ENCODE results near the gene GUCA2A.
"Not testable (repeated sequence)": the region's sequence is repeated elsewhere in the genome, so short reads cannot be mapped to it uniquely, and the experiment has no call there.

The GUCA2A gene, protein sequence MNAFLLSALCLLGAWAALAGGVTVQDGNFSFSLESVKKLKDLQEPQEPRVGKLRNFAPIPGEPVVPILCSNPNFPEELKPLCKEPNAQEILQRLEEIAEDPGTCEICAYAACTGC

DNA sequence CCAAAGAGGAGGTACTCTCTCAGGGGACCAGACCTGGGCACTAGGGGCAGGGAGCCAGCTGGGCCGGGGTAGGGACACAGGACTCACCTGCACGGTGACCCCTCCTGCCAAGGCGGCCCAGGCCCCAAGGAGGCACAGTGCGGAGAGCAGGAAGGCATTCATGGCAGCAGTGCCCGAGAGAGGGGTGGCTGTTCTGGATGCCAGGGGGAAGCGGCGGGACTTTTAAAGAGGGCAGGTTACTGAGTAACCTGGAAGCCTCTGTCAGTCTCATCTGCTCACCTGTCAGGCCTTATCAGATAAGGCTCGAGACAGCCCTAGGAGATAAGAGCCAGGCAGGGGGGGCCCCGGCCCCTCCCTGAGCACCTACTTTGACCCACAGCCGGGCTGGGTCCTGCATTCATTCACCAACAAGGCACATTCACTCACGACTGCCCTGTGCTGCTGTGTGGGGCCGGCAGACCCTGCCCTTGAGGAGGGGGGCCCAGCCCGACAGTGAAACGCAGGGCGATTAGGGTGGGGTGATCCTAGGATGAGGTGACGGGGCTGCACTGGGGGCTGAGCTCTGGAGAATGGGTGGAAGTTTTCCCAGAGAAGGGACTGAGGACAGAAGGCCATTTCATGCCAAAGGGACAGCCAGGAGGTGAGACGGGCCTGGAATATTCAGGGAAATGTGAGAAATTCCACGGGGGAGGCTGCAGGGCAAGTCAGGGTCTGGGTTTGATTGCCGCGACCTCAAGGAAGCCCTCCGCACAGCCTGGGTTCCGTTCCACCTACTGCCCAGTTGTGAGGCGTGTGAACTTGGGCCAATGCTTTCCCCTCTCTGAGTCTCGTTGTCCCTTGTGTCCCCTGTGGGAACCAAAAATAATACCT is at the start of gene GUCA2A:
TSS of gene GUCA2A (minus strand) at position 195 of the 870 bp plus-strand sequence. CDS start at position 162, 33 bp downstream.
- DNase-seq (ENCODE audit: low spot score), result no peak

DNA sequence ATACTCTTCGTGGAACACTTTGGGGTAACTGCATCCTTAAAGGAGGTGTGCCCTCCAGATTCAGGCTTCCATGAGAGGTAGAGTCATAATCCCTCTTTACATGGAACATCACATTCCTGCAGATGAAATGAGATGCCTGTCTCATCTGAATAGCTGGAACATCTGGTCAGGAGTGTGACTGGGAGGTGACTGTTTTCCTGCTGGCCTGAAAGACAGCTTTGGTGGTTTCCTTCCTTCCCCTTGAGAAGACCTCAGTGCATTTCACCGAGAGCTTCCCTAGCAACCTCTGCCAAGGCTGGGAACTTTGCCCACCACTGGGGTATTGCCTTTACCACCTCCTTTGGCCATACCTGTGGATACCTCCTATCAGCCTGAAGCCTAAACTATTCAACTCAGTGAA is 46.7 kb upstream of the GUCA2A start:
- no peak for DNase-seq (ENCODE audit: low spot score)

GRCh38 chr1:42210421-42211133 is 46.0 kb upstream of the GUCA2A start:
- DNase-seq (ENCODE audit: low spot score), result no peak

DNA sequence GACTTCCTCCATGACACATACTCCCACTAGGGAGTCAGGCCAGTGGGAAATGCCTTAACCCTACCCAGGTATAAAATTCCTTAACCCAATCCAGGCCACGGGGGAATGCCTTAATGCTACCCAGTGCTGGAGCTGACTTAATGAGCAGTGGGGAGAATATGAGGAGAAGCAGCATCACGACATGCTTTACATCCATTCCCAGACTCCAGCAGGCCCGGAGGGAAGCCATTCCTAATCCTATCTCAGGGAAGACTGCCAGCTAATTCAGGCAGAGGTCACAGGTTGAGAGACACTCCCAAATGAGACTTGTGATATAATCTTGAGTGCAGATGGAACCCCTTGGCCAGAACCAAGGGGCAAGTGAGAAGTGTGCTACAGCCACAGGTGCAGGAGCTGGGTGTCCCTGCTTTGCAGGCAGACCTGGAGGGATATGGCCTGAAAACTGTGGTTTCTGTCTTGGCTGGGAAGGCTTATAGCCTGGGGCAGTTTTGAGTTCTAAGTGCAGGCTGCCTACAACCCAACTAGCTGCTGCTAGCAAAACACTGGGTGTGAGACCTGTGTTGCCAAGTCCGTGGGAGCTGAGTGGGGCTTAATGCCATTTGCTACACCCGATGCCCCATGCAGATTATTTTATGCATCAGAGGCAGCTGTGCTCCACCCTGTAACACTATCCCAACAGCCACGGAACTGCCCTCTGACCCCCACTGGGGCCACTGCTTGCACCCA is 45.1 kb upstream of the GUCA2A start:
- DNase-seq (ENCODE audit: low spot score), result no peak

DNA sequence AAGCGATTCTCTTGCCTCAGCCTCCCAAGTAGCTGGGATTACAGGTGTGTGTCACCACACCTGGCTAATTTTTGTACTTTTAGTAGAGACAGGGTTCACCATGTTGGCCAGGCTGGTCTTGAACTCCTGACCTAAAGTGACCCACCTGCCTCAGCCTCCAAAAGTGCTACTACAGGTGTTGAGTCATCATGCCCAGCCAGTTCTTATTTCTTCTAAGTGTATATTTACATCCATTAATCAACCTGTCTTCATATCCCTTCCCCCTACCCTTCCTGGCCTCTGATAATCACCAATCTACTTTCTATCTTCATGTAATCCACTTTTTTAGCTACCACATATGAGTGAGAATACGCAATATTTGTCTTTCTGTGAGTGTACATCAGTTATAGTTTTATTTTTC is 42.4 kb upstream of the GUCA2A start:
- not testable (repeated sequence) for DNase-seq (ENCODE audit: low spot score)

DNA sequence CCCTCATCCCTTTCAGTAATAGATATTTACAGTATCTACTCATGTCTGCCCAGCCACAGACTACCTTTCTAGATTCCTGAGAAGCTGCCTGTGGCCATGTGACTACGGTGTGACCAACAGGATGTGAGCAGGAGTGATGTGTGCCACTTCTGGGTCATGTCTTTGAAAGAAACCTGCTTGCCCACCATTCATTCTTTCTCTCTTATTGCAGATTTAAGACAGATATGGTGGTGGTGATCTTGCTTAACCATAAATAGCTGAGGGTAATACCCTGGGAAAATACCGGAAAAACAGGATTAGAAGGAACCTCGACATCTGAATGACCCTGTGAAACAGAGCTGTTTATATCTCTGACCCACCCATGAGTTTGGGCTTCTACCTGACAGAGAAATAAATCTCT is 41.6 kb upstream of the GUCA2A start:
- no peak for DNase-seq (ENCODE audit: low spot score)

DNA sequence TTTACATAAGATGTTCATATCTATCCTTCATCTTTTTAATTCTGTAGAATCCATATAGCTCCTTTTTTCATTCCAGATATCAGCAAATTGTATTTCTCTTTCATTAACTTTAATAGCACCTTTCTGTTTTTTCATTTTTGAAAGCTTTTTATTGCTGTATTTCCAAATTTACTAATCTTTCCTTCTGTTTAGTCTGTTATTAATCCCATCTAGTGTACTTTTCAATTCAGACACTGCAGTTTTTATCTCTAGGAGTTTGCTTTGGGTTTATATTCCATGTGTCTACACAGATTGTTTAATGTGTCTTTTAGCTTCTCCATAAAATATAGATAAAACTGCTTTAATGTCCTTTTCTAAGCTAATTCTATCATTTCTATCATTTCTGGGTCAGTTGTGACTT is 37.4 kb upstream of the GUCA2A start:
- no peak for DNase-seq (ENCODE audit: low spot score)

GRCh38 chr1:42198251-42198650 is 33.7 kb upstream of the GUCA2A start:
- no peak for DNase-seq (ENCODE audit: low spot score)

DNA sequence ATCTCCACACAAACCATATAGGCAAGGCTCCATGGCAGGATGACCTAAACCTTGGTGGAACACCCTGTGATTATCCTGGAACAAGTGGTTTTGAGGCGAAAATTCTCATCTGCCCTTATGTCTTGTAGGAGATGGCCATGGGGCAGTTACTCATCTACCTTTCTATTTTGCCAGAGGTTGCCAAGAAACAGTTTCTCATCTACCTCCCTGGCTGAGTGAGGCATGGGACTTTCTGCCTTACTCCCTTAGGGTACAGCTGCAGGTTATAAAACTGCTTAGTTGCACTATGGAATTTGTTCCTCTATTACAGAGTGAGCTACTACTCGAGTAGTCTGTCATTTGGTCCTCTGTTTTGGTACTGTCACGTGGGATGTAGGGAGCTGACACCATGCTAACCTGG is 31.3 kb upstream of the GUCA2A start:
- no peak for DNase-seq (ENCODE audit: low spot score)

- DNase-seq (ENCODE audit: low spot score), result no peak
Observed at GRCh38 chr1:42192106-42192505, 27.6 kb upstream of the GUCA2A start.

- DNase-seq (ENCODE audit: low spot score), result no peak
Observed at GRCh38 chr1:42191319-42191718, 26.8 kb upstream of the GUCA2A start.

DNA sequence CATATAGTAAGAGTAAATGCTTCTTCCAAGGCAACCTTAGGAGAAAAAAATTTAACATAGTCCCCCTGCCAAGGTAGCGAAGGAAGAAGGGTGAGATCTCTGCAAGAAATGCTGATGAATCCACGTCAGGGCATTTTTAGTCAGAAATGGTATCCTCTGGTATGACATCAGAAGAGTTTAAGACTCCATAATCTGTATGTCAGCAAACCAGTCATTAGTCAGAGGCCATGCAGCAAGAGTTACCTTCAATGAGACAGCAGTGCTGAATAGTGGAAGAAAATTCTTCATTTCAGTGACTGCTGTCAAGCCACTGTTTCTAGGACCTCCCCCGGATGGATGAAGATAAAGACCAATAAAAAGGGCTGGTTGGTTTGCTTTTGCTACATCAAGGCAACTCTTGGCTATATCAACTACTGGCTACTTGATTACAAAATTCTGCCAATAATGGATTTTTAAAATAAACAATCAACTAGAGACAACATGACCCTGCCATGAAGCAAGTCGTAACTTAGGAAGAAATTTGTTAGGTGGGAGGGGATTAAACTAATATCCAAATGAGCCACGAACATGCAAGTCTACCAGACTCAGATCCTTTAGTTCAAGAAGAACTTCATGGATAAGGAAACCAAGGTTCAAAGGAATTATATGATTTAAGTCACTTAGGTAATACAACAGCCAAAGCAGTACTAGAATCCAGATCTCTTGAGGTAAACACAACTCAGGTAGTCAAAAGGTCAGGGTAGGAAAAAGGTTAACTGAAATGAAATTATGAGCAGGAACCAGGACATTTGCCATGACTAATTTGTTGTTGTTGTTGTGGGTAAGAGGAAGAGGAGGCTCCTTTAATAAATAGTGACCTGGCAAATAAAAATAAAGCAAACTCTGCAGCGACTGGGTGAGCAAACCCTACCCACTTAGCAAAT is 25.6 kb upstream of the GUCA2A start:
- DNase-seq (ENCODE audit: low spot score), result no peak

DNA sequence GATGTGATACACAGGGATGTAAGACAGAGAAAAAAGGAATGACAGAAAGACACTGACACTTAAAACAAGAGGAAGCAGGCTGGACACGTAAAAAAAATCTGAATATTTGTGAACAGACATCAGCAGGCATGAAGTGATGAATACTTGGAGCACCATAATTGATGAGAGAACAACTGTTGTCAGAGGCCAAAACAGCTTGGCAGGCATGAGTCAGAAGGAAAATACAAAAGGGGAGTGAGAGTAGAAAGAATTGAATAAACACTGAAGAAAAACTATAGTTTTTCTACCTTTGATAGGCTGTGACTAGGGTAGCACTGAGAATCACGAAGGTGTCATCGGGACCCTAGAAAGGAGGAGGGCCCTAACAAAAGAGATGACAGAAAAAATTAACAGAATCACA is 21.6 kb upstream of the GUCA2A start:
- no peak for DNase-seq (ENCODE audit: low spot score)

DNA sequence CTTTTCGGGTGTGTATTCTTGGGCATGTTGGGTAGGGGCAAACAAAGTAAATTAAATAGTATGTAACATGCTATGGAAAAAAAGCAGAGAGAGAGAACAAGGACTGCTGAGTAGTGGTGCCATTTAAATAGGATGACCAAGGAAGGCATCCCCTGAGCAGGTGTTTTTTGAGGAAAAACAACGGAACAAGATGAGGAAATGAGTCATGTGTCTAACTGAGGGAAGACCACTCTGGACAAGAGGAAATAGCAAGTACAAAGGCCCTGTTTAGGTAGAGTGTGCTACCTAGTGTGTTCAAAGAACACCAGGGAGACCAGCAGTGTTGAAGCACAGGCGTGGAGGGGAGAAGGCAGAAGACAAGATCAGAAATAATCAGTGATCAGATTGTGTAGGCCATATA is 20.1 kb upstream of the GUCA2A start:
- DNase-seq (ENCODE audit: low spot score), result no peak

DNA sequence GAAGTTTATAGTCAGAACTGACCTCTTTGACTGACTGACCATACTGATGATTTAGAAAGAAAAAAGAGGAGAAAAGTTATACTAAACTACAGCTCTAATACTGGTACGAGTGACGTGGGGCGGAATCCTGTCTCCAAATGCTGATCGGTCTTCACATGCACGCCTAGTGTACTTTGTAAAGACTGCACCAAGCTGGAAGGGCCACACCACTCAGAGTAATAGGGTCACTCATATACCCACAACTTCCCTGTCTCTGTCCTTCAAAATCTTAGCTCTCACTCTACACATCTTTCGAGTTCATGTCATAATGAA is 19.4 kb upstream of the GUCA2A start:
- no peak for DNase-seq (ENCODE audit: low spot score)

GRCh38 chr1:42183210-42183956 is 18.8 kb upstream of the GUCA2A start:
- no peak for DNase-seq (ENCODE audit: low spot score)

GRCh38 chr1:42181687-42182086 is 17.1 kb upstream of the GUCA2A start:
- no peak for DNase-seq (ENCODE audit: low spot score)

DNA sequence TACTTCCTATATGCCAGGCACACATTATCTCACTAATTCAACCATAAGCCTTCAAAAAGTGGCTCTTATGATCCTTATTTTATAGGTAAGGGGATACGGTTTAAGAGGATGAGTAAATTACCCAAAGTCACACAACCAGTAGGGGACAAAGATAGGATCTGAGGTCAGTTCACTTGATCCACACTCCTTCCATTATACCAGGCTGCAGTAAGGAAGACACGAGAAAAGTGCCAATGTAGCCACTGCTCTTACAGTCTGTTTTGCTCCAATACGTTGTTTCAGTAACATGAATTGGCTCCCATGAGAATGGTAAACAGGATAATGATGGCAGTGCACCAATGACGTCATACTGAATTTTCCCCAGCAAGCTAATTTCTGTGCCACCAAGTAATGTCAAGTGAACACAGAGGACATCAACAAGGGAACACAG is 15.4 kb upstream of the GUCA2A start:
- DNase-seq (ENCODE audit: low spot score), result no peak

DNA sequence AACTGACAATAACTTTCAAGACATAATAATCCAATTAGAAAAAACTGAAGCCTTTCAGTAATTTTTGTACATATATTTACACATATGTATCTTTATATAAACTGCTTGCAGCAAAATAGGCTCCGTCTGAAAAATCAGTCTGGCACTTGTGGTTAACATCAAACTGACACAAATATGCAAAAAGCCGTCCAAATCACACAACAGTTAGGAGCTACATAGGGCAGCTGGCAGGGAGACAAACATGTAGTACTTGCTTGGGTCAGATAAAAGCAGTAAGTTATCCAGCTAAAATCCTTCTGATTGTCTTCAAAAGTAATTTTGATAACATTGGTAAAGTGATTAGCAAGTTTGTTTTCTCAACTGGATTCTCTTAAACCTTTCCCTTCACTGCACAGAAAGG is 14.7 kb upstream of the GUCA2A start:
- no peak for DNase-seq (ENCODE audit: low spot score)

- DNase-seq (ENCODE audit: low spot score), result no peak
Observed at GRCh38 chr1:42178249-42178648, 13.7 kb upstream of the GUCA2A start.

DNA sequence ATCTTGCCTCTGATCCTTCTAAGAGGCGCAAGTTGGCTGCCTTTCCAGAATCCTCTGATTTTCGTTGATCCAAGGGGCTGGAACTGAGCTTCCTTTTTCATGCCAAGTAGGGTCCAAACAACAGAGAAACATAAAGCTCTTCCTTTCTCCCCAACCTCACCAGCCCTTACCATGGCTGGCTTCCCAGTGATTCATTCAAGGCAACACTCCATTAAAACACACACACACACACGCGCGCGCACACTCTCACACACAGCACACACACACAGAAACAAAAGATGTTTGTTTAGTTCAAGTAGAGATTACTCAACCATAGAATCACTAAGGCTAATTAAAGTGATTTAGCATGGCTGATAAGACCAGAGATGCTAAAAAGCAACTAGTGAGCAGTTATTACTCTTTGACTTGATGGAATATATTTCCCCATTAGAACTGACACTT is 13.0 kb upstream of the GUCA2A start:
- DNase-seq (ENCODE audit: low spot score), result no peak
